SKM-1 (cell line): ENCODE measurements around the gene RGS13.
"Not testable (repeated sequence)": the region's sequence is repeated elsewhere in the genome, so short reads cannot be mapped to it uniquely, and the experiment has no call there.

Experiments
- DNase-seq: peaks from one replicate; lab custom pipeline; 2025; ENCODE audit not compliant: unreplicated experiment; lab: John Stamatoyannopoulos, UW

RGS13 gene

GRCh38 chr1:192675716-192676115 lies 39.8 kb downstream of the RGS13 start:
- DNase-seq, result no peak

GRCh38 chr1:192678099-192678498 lies 42.2 kb downstream of the RGS13 start:
- no peak for DNase-seq

GRCh38 chr1:192682335-192682734 lies 46.4 kb downstream of the RGS13 start:
- no peak for DNase-seq

- DNase-seq, result not testable (repeated sequence)
Observed at GRCh38 chr1:192683081-192683480, 47.1 kb downstream of the RGS13 start.

- no peak for DNase-seq
Observed at GRCh38 chr1:192689459-192689858, 53.5 kb downstream of the RGS13 start.

- DNase-seq, result no peak
Observed at GRCh38 chr1:192691041-192691440, 55.1 kb downstream of the RGS13 start.

GRCh38 chr1:192696082-192696481 lies 60.1 kb downstream of the RGS13 start:
- DNase-seq, result no peak

GRCh38 chr1:192697771-192698170 lies 61.8 kb downstream of the RGS13 start:
- DNase-seq, result no peak

GRCh38 chr1:192698731-192699130 lies 62.8 kb downstream of the RGS13 start:
- DNase-seq, result no peak

- DNase-seq, result peak; percentile 26
Observed at GRCh38 chr1:192700834-192701271, 64.9 kb downstream of the RGS13 start.

GRCh38 chr1:192702212-192702902 lies 66.4 kb downstream of the RGS13 start:
- DNase-seq, result peak; percentile 58

- DNase-seq, result no peak
Observed at GRCh38 chr1:192703283-192704206, 67.6 kb downstream of the RGS13 start.

GRCh38 chr1:192705510-192705909 lies 69.6 kb downstream of the RGS13 start:
- no peak for DNase-seq

- no peak for DNase-seq
Observed at GRCh38 chr1:192706936-192707335, 71.0 kb downstream of the RGS13 start.

GRCh38 chr1:192707978-192708547 lies 72.1 kb downstream of the RGS13 start:
- DNase-seq, result peak; percentile 75

GRCh38 chr1:192709544-192709943 lies 73.6 kb downstream of the RGS13 start:
- DNase-seq, result no peak
